ENCODE data around the gene RIC3. TPM values are rescaled to one million over a fixed set of nuclear protein-coding genes. Genes with fewer than 3 reads are reported as not detected.

Gene RIC3
- total RNA-seq, 1 experiment from 2014 or later: not detected

DNA sequence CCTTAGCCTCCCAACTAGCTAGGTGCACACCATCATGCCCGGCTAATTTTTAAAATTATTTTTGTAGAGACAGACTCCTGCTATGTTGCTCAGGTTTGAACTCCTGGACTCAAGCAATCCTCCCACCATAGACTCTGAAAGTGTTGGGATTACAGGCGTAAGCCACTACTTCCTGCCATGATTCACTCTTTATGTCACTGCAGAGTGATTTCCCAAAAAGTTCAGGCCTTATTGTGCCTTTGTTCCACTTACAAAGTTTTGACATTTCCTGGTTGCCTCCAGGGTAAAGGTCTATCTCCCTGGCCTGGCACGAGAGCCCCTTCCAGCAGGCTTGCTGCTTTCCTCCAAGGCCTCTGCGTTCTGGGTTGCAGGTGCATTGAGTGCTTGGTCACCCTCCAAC is 44.6 kb upstream of the RIC3 start:
- Histone ChIP-seq H3K27ac (ENCODE audit: low read depth, low read length) (no peak overlapping the region), H3K9me3 (ENCODE audit: control insufficient read depth in 1 of 2, insufficient read depth in 1 of 2, low read depth in 1 of 2, low read length in 2 of 2) (no peaks in the 10 kb centered on the region), H3K9me2 (ENCODE audit: insufficient read depth) (no peaks in the 10 kb centered on the region), H3K4me1 (ENCODE audit: control insufficient read depth in 1 of 2, insufficient read depth in 2 of 2, low read length in 2 of 2) (no peaks in the 10 kb centered on the region), H3K36me3 (ENCODE audit: control insufficient read depth in 1 of 2, insufficient read depth in 2 of 2, low read length in 2 of 2) (no peaks in the 10 kb centered on the region), H4K20me1 (ENCODE audit: insufficient read depth) (no peaks in the 10 kb centered on the region), H3K79me2 (ENCODE audit: insufficient read depth, low read length) (no peaks in the 10 kb centered on the region), H2AFZ (ENCODE audit: low read depth, low read length, poor library complexity, severe bottlenecking) (no peak overlapping the region), H3K4me2 (ENCODE audit: low read length) (no peak overlapping the region), H3K27me3 (ENCODE audit: insufficient read depth, low read length) (no peaks in the 10 kb centered on the region), H3K9ac (ENCODE audit: low read length) (no peak overlapping the region), H3K4me3 (replicated peaks in 1 of 2; ENCODE audit: low read depth in 1 of 2, low read length in 2 of 2) (no peak overlapping the region)
- TF ChIP-seq CEBPB (IDR thresholded peaks at IDR 0.05; ENCODE audit: low read depth): no peak
- TF ChIP-seq JUND (IDR thresholded peaks at IDR 0.05): no peak
- no peak for TF ChIP-seq CBX3 (IDR thresholded peaks at IDR 0.05; ENCODE audit: low read depth)
- no peak for TF ChIP-seq SIN3A (IDR thresholded peaks at IDR 0.05; ENCODE audit: low read depth)
- TF ChIP-seq EGR1 (IDR thresholded peaks at IDR 0.05; ENCODE audit: low read depth): no peak
- TF ChIP-seq EZH2 (IDR thresholded peaks at IDR 0.05): no peak
- TF ChIP-seq ZFX (IDR thresholded peaks at IDR 0.05): no peak
- TF ChIP-seq RAD21 (IDR thresholded peaks at IDR 0.05; ENCODE audit: low read depth): no peak
- TF ChIP-seq YY1 (IDR thresholded peaks at IDR 0.05; ENCODE audit: extremely low read depth, insufficient replicate concordance, low read depth, low read length): no peak
- no peak for TF ChIP-seq REST (IDR thresholded peaks at IDR 0.05; ENCODE audit: low read depth)
- TF ChIP-seq POLR2A (IDR thresholded peaks at IDR 0.05; ENCODE audit: borderline replicate concordance, extremely low read depth, insufficient read depth, insufficient read length): no peak
- TF ChIP-seq FOSL1 (IDR thresholded peaks at IDR 0.05; ENCODE audit: low read depth): no peak
- ChIA-PET CTCF (no interaction called here), POLR2A (no interaction called here), RAD21 (ENCODE audit: low non-redundant PET in 1 of 2, low total read pairs in 2 of 2, uncharacterized antibody in 2 of 2, unreplicated experiment in 2 of 2) (no interaction called here)
- no peak for DNase-seq (ENCODE audit: low read depth, low spot score)
- intact Hi-C loops (cut with micrococcal nuclease): no loop called here
- BruUV-seq (replicated peaks): no TSS peak
- ATAC-seq: no peak
